Ureter (tissue), 1 donor: Measurements from ENCODE around the gene UBE2H. TPM values are rescaled to one million over a fixed set of nuclear protein-coding genes. Genes with fewer than 3 reads are reported as not detected.

ENCODE experiments used
- DNase-seq: peaks from one replicate; pipeline ENCODE4 v3.0.0-alpha.2; 2020; ENCODE audit warnings: low spot score
- total RNA-seq: library from RNA; stranded (reverse); gene quantifications from one replicate; pipeline ENCODE4 v1.2.4, GENCODE V29; 2023
- donor health status: DM: yes; HTN: yes; CAD: no.

UBE2H gene
- total RNA-seq, 1 donor from 2014 or later, result 69.7 TPM

- DNase-seq, result no peak
Measured at GRCh38 chr7:129786825-129787563, 165.8 kb downstream of the UBE2H start.

GRCh38 chr7:129785685-129786514 is 166.9 kb downstream of the UBE2H start:
- DNase-seq, result no peak

GRCh38 chr7:129784783-129785684 is 167.7 kb downstream of the UBE2H start:
- no peak for DNase-seq

- DNase-seq, result no peak
Measured at GRCh38 chr7:129784437-129784782, 168.3 kb downstream of the UBE2H start.

- DNase-seq, result no peak
Measured at GRCh38 chr7:129783584-129783919, 169.2 kb downstream of the UBE2H start.

- no peak for DNase-seq
Measured at GRCh38 chr7:129782818-129783583, 169.8 kb downstream of the UBE2H start.

- DNase-seq, result no peak
Measured at GRCh38 chr7:129781928-129782817, 170.6 kb downstream of the UBE2H start.

GRCh38 chr7:129780974-129781927 is 171.5 kb downstream of the UBE2H start:
- no peak for DNase-seq

Other genes with a start within 250 kb of the UBE2H start
- 12.7 TPM for gene ZC3HC1, start 98.4 kb upstream of the UBE2H start, total RNA-seq
- gene KLHDC10, start 117.6 kb upstream of the UBE2H start, total RNA-seq, result 33.1 TPM